K562 (cell line): Measurements from ENCODE around the gene MPC2. TPM values are rescaled to one million over a fixed set of nuclear protein-coding genes. Genes with fewer than 3 reads are reported as not detected.

ENCODE experiments used
- ASH1L ChIP-seq: fragments of 450-650 bp; IDR thresholded peaks from 2 replicates; pipeline ENCODE4 v1.6.1; 2018; ENCODE audit warnings: borderline replicate concordance, mild to moderate bottlenecking, low read depth; ENCODE audit not compliant: partially characterized antibody
- BMI1 ChIP-seq: fragments of 150-350 bp; IDR thresholded peaks from 2 replicates; pipeline ENCODE4 v1.6.1; 2014; ENCODE audit warnings: low read length
- DIDO1 ChIP-seq: fragments of 450-650 bp; IDR thresholded peaks from 2 replicates; pipeline ENCODE4 v1.6.1; 2016; ENCODE audit warnings: low read depth, missing biosample characterization, missing genetic modification characterization
- DMBX1 ChIP-seq: fragments of 250-450 bp; sonication (Bioruptor Pico); IDR thresholded peaks from 2 replicates; pipeline ENCODE4 v1.8.0; 2022; ENCODE audit warnings: inconsistent platforms, mild to moderate bottlenecking, moderate library complexity, borderline replicate concordance
- FOS ChIP-seq: IDR thresholded peaks from 3 replicates; pipeline ENCODE4 v1.6.1; 2011; ENCODE audit not compliant: insufficient read length; ENCODE audit errors: extremely low read depth
- FOXJ2 ChIP-seq: fragments of 200-800 bp; sonication (Bioruptor generic); IDR thresholded peaks from 2 replicates; pipeline ENCODE4 v1.6.1; 2016; ENCODE audit warnings: missing genetic modification characterization, missing compliant biosample characterization
- KAT2B ChIP-seq: IDR thresholded peaks from one replicate; pipeline ENCODE4 v1.6.1; 2012; ENCODE audit warnings: low read depth, mild to moderate bottlenecking, control low read depth, inconsistent platforms, low read length, moderate library complexity
- MCM5 ChIP-seq: fragments of 450-650 bp; IDR thresholded peaks from 2 replicates; pipeline ENCODE4 v1.6.1; 2016; ENCODE audit warnings: low read depth
- MCM7 ChIP-seq, 2 experiments: fragments of 450-650 bp; IDR thresholded peaks; 2 replicates each; pipeline ENCODE4 v1.6.1; 2016 to 2018
- MECOM ChIP-seq: fragments of 250-450 bp; sonication (Bioruptor Pico); IDR thresholded peaks from 2 replicates; pipeline ENCODE4 v1.8.0; 2022; ENCODE audit warnings: inconsistent platforms
- POLR2A ChIP-seq: fragments of 450-650 bp; conservative IDR thresholded peaks from 2 replicates; pipeline ENCODE4 v1.6.1; 2016
- PYGO2 ChIP-seq: fragments of 450-650 bp; IDR thresholded peaks from 2 replicates; pipeline ENCODE4 v1.6.1; 2016; ENCODE audit warnings: mild to moderate bottlenecking, missing genetic modification characterization, moderate library complexity, missing compliant biosample characterization
- RB1 ChIP-seq: fragments of 450-650 bp; IDR thresholded peaks from 2 replicates; pipeline ENCODE4 v1.6.1; 2017; ENCODE audit warnings: low read depth, mild to moderate bottlenecking
- SAFB ChIP-seq: fragments of 200-400 bp; formaldehyde crosslinking; IDR thresholded peaks from 2 replicates; pipeline ENCODE4 v1.6.1; 2017; ENCODE audit warnings: low read depth, low read length, borderline replicate concordance
- SMAD4 ChIP-seq: fragments of 250-450 bp; sonication (Bioruptor Pico); conservative IDR thresholded peaks from 2 replicates; pipeline ENCODE4 v1.8.0; 2021; ENCODE audit warnings: inconsistent platforms, mild to moderate bottlenecking, moderate library complexity
- SMARCB1 ChIP-seq: IDR thresholded peaks from 2 replicates; pipeline ENCODE4 v1.6.1; 2011; ENCODE audit warnings: improper control_type of control experiment, low read depth; ENCODE audit not compliant: insufficient read length
- SNRNP70 ChIP-seq: fragments of 200-400 bp; formaldehyde crosslinking; optimal IDR thresholded peaks from 2 replicates; pipeline ENCODE3; 2017; ENCODE audit warnings: low read depth, low read length
- SRSF1 ChIP-seq: fragments of 200-400 bp; formaldehyde crosslinking; IDR thresholded peaks from 2 replicates; pipeline ENCODE4 v1.6.1; 2017; ENCODE audit warnings: mild to moderate bottlenecking, low read depth, low read length, moderate library complexity
- TAL1 ChIP-seq: fragments of 450-650 bp; IDR thresholded peaks from 2 replicates; pipeline ENCODE4 v1.6.1; 2016; ENCODE audit warnings: mild to moderate bottlenecking
- TGIF2 ChIP-seq: sonication (generic); formaldehyde crosslinking; IDR thresholded peaks from 2 replicates; pipeline ENCODE4 v1.8.1; 2022; ENCODE audit warnings: mild to moderate bottlenecking, missing genetic modification reagents, moderate library complexity
- U2AF1 ChIP-seq: fragments of 200-400 bp; formaldehyde crosslinking; optimal IDR thresholded peaks from 2 replicates; pipeline ENCODE3; 2017; ENCODE audit warnings: mild to moderate bottlenecking, low read depth, low read length, moderate library complexity
- polyA plus RNA-seq, 8 experiments: library from polyadenylated mRNA; depleted of rRNA in 4 of 8; stranded (reverse) in 5 of 8; unstranded in 3 of 8; fragments of >200 nt; fragmentation: Nextera tagmentation in 2 of 8; fragmentation: Illumina TruSeq in 1 of 8; extraction: Ambion mirVana in 2 of 8; extraction: Trizol in 1 of 8; gene quantifications; 2 replicates each; pipeline versions ENCODE4 v1.2.1 to v1.2.3, GENCODE V29; 2011 to 2014; ENCODE audit warnings: inconsistent platforms in 1 of 8, missing spikeins in 1 of 8
- total RNA-seq, 7 experiments: library from RNA; depleted of rRNA in 6 of 7; stranded (reverse); fragments of >200 nt in 6 of 7; fragmentation: Illumina TruSeq in 2 of 7; extraction: Trizol in 2 of 7; gene quantifications; 2 replicates each; pipeline versions ENCODE4 v1.2.1 to v1.2.3, GENCODE V29; 2011 to 2021; ENCODE audit warnings: low replicate concordance in 1 of 7
- TF ChIP-seq, protein P1 (sequence below): sonication (generic); formaldehyde crosslinking; IDR thresholded peaks from 2 replicates; pipeline ENCODE4 v1.8.1; 2023; ENCODE audit warnings: mild to moderate bottlenecking, missing genetic modification reagents
- TF ChIP-seq, protein P2 (sequence below), 2 experiments: fragments of 250-450 bp in 1 of 2; fragments of 450-650 bp in 1 of 2; sonication (Bioruptor Pico) in 1 of 2; IDR thresholded peaks; 2 replicates each; pipeline versions ENCODE4 v1.6.1 to v1.8.0; 2016 to 2021; ENCODE audit warnings: mild to moderate bottlenecking in 2 of 2, moderate library complexity in 2 of 2, missing compliant biosample characterization in 1 of 2, missing genetic modification characterization in 1 of 2
- TF ChIP-seq, protein P3 (sequence below): fragments of 450-650 bp; IDR thresholded peaks from 2 replicates; pipeline ENCODE4 v1.6.1; 2017; ENCODE audit warnings: antibody characterized with exemption, mild to moderate bottlenecking

MPC2 gene
- total and polyA plus RNA-seq, 9 of the 15 experiments (the other 6 are each of a cell fraction or from before 2014, with no cell fraction given), result 70.7 to 179 (median 144) TPM

DNA sequence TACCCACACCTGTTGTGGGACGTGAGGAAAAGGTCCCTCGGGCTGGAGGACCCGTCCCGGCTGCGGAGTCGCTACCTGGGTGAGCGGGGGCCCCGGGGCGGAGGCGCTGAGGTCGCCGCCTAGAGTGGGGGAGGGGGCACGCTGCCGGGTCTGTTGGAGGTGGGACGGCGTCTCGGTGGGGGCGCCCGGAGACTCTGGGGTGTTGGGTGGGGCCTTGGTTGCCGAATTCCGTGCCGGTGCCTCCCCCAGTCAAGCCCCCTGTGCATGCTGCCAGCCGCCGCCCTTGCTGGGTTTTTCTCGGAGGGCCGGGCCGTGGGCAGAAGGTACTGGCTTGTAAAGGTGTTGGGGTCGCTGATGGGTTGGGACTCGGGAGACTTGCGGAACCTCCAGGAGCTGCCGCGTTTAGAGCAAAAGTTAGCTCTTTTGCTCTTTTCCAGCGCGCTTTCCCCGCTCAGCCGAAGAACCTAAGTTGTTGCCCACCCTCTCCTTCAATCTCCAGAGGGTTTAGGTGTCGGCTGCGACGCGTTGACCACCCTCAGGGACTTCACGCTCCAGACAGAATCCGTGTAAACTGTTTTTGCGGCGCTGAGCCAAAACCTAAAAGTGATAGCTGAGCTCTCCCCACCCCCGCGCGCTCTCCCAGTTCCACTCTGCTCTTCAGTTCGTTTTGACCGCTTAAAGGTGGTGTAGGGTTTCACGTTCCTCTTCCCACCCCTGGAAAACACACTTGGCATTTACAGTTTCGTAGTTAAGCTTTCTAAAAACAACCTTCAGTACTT is at the start of gene MPC2 (continued):
- no peak for TF ChIP-seq SMARCB1
- peak; percentile 10 for TF ChIP-seq U2AF1
- TF ChIP-seq DIDO1 (tag), result no peak
- no peak for TF ChIP-seq DMBX1 (CRISPR knock-in tag)
- TF ChIP-seq ASH1L, result no peak
- TF ChIP-seq FOS, result no peak
- TF ChIP-seq TGIF2 (CRISPR knock-in tag), result 0 out of 2 replicates have a peak, but pooled peaks have one; percentile 63
- no peak for TF ChIP-seq SNRNP70
- no peak for TF ChIP-seq PYGO2 (tag)
- TF ChIP-seq, protein P1, sequence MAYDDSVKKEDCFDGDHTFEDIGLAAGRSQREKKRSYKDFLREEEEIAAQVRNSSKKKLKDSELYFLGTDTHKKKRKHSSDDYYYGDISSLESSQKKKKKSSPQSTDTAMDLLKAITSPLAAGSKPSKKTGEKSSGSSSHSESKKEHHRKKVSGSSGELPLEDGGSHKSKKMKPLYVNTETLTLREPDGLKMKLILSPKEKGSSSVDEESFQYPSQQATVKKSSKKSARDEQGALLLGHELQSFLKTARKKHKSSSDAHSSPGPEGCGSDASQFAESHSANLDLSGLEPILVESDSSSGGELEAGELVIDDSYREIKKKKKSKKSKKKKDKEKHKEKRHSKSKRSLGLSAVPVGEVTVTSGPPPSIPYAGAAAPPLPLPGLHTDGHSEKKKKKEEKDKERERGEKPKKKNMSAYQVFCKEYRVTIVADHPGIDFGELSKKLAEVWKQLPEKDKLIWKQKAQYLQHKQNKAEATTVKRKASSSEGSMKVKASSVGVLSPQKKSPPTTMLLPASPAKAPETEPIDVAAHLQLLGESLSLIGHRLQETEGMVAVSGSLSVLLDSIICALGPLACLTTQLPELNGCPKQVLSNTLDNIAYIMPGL (CRISPR knock-in tag), result no peak
- no peak for TF ChIP-seq SAFB
- TF ChIP-seq RB1, result peak; percentile 19; the same call in 1 of the 2 replicates
- TF ChIP-seq POLR2A, result peak; percentile 84
- TF ChIP-seq FOXJ2, result no peak
- TF ChIP-seq TAL1, result no peak
- no peak for TF ChIP-seq BMI1
- TF ChIP-seq MCM7 (IDR thresholded peaks at IDR 0.05), result no peak
- TF ChIP-seq MECOM (CRISPR knock-in tag), result no peak
- TF ChIP-seq SRSF1, result no peak
- TF ChIP-seq SMAD4 (CRISPR knock-in tag), result 0 out of 2 replicates have a peak, but pooled peaks have one; percentile 54
- TF ChIP-seq, protein P2, sequence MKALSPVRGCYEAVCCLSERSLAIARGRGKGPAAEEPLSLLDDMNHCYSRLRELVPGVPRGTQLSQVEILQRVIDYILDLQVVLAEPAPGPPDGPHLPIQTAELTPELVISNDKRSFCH (CRISPR knock-in tag; IDR thresholded peaks at IDR 0.05), result no peak
- TF ChIP-seq, protein P2 (tag; IDR thresholded peaks at IDR 0.05), result peak; percentile 66; the same call in 1 of the 2 replicates
- TF ChIP-seq MCM5, result no peak
- TF ChIP-seq KAT2B, result no peak
- TF ChIP-seq, protein P3, sequence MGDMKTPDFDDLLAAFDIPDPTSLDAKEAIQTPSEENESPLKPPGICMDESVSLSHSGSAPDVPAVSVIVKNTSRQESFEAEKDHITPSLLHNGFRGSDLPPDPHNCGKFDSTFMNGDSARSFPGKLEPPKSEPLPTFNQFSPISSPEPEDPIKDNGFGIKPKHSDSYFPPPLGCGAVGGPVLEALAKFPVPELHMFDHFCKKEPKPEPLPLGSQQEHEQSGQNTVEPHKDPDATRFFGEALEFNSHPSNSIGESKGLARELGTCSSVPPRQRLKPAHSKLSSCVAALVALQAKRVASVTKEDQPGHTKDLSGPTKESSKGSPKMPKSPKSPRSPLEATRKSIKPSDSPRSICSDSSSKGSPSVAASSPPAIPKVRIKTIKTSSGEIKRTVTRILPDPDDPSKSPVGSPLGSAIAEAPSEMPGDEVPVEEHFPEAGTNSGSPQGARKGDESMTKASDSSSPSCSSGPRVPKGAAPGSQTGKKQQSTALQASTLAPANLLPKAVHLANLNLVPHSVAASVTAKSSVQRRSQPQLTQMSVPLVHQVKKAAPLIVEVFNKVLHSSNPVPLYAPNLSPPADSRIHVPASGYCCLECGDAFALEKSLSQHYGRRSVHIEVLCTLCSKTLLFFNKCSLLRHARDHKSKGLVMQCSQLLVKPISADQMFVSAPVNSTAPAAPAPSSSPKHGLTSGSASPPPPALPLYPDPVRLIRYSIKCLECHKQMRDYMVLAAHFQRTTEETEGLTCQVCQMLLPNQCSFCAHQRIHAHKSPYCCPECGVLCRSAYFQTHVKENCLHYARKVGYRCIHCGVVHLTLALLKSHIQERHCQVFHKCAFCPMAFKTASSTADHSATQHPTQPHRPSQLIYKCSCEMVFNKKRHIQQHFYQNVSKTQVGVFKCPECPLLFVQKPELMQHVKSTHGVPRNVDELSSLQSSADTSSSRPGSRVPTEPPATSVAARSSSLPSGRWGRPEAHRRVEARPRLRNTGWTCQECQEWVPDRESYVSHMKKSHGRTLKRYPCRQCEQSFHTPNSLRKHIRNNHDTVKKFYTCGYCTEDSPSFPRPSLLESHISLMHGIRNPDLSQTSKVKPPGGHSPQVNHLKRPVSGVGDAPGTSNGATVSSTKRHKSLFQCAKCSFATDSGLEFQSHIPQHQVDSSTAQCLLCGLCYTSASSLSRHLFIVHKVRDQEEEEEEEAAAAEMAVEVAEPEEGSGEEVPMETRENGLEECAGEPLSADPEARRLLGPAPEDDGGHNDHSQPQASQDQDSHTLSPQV, result no peak
